GM21515 (cell line): ENCODE measurements around the gene DIAPH3.

ENCODE experiments used
- ATAC-seq: cut with Tn5 transposase; IDR thresholded peaks from one replicate; pipeline ENCODE4 v1.9.1; 2021; ENCODE audit not compliant: unreplicated experiment

DIAPH3 gene

DNA sequence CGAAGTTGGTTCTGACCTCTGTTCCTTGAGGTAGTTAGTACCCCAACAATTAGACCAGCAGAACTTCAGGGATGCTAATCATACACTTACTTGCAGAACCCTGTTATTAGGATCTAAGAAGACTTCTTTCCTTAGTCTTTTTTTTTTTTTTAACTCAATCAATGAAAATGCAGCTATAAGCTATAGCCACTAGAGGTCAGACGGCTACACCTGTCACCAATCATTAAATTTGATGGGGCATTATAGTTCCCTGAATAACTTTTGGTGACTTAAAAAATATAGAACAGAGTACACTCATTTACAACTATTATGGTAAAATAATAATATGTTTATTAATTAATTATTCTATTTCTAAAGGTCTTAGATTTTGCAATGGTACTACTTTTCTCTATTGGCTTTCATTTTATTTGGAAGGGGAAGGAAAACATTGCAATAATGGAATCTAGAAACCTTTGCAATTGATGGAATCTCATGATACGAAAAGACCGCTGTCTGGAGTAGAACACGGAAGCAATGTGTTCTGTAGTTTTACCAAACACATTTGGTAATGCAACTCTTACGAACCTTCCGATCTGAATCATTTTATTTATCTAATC lies 483.2 kb downstream of the DIAPH3 start:
- peak; percentile 52 for ATAC-seq

GRCh38 chr13:59679254-59679653 lies 484.5 kb downstream of the DIAPH3 start:
- ATAC-seq, result no peak

DNA sequence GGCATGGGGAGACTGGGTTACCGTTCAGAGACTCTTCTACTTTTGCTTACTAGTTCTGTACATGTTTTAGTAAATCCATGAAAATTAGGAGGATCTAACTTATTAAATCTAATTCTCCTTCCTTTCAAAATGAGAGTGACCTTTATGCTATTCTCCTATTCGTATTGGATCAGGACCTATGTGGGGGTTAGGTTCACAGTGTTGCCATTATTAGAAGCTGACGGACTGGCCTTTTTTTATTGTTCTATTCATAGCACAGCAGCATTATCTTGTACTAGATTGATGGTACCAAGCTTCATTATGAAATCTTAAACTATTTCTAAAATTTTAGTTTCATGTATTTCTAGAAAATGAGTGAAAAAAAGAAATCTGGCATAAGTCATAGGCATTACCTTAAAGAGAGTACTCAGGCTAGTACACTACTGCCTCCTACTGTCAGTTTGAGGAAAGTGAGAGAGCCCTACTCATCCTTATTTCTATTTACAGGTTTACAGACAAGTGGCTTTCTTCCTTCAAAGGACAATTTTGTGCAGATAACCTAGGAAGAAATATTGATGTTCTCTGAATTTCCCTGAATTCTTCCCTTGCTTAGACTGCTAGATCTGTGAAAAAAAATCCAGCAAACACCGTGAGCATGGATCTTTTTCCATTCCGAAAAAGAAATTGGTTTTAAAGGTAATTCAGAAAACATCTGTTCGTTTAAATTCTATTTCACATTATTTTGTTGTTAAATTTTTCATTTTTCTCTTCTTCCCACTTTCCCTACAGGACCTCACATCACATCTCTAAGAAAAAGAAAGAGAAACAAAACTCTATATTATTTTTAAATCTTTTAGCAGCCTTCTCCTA lies 485.5 kb downstream of the DIAPH3 start:
- peak; percentile 67 for ATAC-seq

DNA sequence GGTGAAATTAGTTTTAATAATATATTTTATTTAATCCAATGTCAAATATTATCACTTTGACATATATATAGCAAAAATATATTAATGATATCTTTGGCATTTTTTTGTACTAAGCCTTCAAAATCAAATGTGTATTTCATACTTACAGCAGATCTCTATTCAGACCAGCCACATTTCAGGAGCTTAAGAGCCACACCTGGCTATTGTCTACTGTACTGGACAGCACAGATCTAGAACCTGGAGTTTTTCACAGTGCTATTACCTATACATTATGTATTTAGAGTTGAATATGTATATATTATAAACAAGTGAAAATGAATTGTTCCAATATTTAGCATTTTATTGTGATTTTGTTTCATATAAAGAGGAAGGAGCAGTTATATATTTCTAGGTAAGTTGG lies 486.3 kb downstream of the DIAPH3 start:
- no peak for ATAC-seq

DNA sequence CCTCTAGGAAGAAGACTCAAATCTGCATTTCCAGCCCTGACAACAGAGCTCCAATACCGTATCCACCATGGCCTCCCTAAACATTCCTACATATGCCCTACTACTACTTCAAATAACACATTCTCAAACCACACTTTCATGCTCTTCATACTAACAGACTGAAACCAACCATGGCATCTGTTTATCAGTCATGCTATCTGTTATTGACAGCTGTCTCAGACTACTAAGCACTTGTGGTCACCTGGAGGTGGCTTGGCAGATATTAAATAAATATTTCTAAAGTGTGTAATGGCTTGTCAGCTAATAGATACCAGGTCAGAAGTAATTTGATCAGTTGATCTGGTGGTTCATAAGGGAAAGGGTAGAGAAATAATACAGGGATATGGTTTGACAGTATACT lies 489.1 kb downstream of the DIAPH3 start:
- no peak for ATAC-seq

DNA sequence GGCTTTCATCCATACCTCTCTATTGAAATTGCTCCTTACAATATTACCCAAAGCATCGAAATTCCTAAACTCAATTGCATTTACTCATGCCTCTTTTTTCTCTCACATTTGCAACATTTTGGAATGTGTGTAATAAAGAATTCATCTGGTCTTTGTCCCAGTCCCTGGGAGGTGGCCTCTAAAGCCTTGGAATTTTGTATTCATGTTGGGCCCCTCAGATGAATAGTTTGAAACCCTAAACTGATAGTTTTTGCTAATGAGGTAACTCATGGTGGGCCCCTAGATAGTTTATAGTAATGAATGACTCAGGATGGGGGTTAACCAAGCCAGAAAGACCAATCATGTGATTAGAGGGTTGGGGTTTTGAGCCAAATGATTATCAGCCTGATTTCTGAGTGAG lies 490.4 kb downstream of the DIAPH3 start:
- no peak for ATAC-seq

- ATAC-seq, result no peak
Observed at GRCh38 chr13:59672445-59672844, 491.3 kb downstream of the DIAPH3 start.

GRCh38 chr13:59671881-59672280 lies 491.8 kb downstream of the DIAPH3 start:
- ATAC-seq, result no peak

GRCh38 chr13:59666504-59666903 lies 497.2 kb downstream of the DIAPH3 start:
- no peak for ATAC-seq

- ATAC-seq, result no peak
Observed at GRCh38 chr13:59665732-59666131, 498.0 kb downstream of the DIAPH3 start.

GRCh38 chr13:59665184-59665583 lies 498.5 kb downstream of the DIAPH3 start:
- ATAC-seq, result no peak

DNA sequence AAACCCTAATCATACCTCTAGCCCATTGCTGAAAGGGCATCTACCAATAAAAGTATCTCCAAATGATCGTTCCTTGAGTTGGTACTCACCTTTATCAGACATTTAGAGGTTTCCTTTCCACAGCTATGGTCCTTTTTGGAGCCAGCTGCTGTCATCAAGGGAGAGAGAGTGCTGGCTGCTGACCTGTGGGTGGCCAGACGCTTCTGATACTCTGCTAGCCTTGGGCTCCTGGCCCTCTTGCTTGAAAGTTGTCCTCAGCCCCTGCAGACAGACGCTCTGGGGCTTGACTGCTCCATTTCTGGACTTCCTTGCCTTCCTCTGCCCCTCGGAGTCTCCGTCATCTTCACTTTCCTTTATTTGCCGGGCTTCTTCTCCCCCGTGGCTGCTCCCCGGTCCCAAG lies 499.1 kb downstream of the DIAPH3 start:
- no peak for ATAC-seq

DNA sequence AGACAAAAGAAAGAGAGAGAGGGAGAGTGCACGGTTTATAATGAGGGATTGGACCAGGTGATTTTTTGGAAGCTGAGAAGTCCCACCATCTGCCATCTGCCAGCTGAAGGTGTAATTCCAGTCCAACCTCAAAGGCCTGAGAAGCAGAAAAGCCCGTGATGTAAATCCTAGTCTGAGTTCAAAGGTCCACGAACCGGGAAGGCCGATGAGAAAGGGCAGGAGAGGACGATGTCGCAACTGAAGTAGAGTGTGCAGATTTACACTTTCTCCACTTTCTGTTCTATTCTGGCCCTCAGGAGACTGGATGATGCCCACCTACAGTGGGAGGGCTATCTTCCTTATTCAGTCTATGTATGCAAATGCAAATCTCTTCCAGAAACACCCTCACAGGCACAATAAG lies 500.0 kb downstream of the DIAPH3 start:
- no peak for ATAC-seq

DNA sequence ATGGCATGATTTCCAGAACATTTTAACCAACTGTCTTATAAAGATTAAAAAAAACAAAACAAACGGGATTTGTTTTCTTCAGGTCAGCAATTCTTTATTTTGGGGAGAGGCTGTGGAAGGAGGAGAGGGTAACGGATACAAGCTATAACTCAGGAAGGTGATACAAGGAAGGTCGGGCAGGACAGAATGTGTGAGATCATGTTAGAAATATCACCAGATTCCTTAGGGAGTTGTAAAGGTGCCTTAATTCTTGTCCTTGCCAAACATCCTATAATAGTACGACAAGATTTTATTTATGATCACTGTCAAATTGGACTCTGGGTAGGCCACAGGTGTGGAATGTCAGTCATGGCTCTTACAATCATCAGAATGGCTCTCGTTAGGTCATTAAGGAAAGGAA lies 503.1 kb downstream of the DIAPH3 start:
- ATAC-seq, result no peak

DNA sequence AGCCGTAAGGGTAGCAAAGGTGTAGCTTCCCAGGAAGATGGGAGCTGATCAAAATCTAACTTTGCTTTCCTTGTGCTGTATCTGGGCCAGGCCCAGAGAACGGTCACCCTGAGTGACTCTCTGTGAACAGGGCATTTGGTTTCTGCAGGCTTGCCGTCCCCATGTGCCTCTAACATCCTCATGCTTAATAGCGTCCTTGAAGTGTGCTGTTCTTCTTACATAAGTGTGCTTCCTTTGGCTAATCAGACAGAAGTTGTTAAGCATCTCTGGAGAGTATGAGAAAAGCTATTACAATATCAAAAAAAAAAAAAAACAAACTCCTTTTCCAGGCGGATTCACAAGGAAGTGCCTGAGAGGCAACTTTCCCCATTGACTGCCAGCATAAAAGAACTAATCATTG lies 503.7 kb downstream of the DIAPH3 start:
- ATAC-seq, result no peak

DNA sequence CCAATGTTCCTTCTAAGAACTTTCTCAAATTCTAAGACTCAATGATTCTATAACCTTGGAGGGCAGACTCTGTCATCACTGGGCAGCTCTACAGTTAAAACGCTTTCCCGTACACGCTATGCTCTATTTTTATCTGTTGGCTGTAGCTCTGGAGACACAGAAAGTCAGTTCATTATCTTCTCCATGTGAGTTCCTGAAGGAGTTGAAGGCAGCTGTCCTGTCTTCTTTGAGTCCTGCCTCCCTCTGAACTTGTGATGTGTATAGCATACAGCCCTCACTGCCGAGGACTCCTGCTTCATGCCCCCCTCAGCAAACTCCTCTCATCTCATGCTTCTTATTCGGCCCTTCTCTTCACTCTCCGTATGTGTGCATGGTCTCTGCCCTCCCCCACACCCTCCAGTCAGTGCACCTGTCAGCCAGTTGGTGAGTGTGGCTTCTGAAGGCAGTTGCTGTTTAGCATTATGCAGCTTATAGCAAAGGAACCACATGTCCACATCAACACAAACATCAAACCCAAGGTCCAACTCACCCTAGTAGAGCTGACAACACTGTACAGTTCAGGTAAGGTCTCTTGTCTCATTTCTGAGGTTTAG lies 504.9 kb downstream of the DIAPH3 start:
- ATAC-seq, result no peak

GRCh38 chr13:59658027-59658737 lies 505.5 kb downstream of the DIAPH3 start:
- ATAC-seq, result no peak

GRCh38 chr13:59653916-59654315 lies 509.8 kb downstream of the DIAPH3 start:
- no peak for ATAC-seq

DNA sequence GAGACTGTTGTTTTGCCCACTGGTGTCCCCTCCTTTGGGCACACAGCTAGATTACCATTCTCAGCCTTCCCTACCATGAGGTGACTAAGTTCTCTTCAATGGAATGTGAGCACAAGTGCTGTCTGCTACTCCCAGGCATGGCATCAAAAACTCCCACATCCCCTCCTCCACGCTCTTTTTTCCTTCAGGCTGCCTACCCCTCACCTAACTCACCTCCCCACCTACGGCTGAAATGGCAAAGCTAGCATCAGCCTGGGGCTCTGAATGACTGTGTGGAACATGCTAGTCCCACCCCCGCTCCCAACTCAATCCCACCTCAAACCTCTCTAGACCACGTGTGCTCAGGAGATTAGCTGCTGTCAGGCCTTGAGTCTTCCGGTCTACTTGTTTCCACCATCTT lies 512.2 kb downstream of the DIAPH3 start:
- no peak for ATAC-seq

DNA sequence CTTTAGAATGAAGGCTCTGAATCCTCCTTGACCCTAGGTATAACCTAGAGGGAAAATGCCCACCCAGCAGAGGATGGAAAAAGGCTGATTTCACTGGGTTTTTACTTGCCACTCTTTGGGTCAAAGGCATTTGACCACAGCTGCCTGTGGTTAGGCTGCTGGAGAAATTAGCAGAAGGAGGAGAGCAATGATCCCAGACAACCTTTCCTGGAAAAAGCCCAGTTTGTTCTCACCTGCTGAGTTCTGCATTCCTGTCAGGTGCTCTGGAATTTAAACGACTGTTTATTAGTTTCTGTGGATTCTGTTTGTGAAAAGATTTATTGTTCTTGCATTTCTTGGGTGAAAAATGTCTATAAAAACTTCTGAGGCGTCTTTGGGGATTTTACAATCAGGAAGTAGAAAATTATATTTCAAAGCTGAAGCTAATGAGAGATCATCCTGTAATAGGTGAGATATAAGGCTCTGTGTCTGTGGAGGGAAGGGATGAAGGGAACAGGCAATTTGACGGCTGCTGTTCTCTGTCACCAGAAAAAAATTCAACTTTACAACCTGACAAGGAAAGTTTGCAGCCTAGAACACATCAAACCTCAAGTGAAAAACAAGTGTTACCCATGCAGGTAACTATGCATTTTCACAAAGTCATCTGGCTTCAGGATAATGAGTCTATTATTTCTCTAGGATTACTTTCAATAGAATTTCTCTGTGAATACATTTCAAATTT lies 519.7 kb downstream of the DIAPH3 start:
- no peak for ATAC-seq

GRCh38 chr13:59643364-59643841 lies 520.3 kb downstream of the DIAPH3 start:
- no peak for ATAC-seq
